Gastrocnemius medialis (tissue), 4 donors: ENCODE results near the gene ABCG2.

ENCODE experiments used
- CTCF ChIP-seq, 5 experiments: fragments of 450-650 bp in 3 of 5; fragments of 200-600 bp in 2 of 5; sonication (generic) in 2 of 5; IDR thresholded peaks in 4 of 5; conservative IDR thresholded peaks in 1 of 5; 1 replicate in 4 of 5; 2 replicates in 1 of 5; pipeline ENCODE4 v1.5.1; 2016 to 2019; ENCODE audit warnings: antibody characterized with exemption in 5 of 5, mild to moderate bottlenecking in 3 of 5, moderate library complexity in 3 of 5
- POLR2A ChIP-seq, 2 donors: fragments of 450-650 bp; IDR thresholded peaks; one replicate each; pipeline ENCODE4 v1.6.1; 2017; ENCODE audit warnings: antibody characterized with exemption in 2 of 2, mild to moderate bottlenecking in 2 of 2, moderate library complexity in 2 of 2

GRCh38 chr4:88058295-88058694 lies 100.1 kb downstream of the ABCG2 start:
- TF ChIP-seq POLR2A (IDR thresholded peaks at IDR 0.05) (no peak), CTCF (IDR thresholded peaks at IDR 0.05 in 4 of 5, conservative IDR thresholded peaks at IDR 0.05 in 1 of 5) (no peak)
